GM21576 (cell line): ENCODE measurements around the gene UBE2S.

ENCODE experiments used
- ATAC-seq: cut with Tn5 transposase; IDR thresholded peaks from one replicate; pipeline ENCODE4 v1.9.1; 2021; ENCODE audit warnings: mild to moderate bottlenecking, moderate library complexity; ENCODE audit not compliant: unreplicated experiment

UBE2S gene

GRCh38 chr19:55366790-55367189 lies 40.8 kb downstream of the UBE2S start:
- no peak for ATAC-seq

- no peak for ATAC-seq
These were observed 41.6 kb downstream of the UBE2S start for GRCh38 chr19:55365964-55366363.

GRCh38 chr19:55365245-55365644 lies 42.3 kb downstream of the UBE2S start:
- ATAC-seq: no peak

- ATAC-seq: no peak
These were observed 44.4 kb downstream of the UBE2S start, which contains the start of gene GARIN5B for GRCh38 chr19:55362990-55363716. GARIN5B (minus strand) TSS chr19:55363260; CDS start chr19:55363066, 194 bp downstream.

GRCh38 chr19:55362174-55362989 lies 45.2 kb downstream of the UBE2S start:
- ATAC-seq: no peak

- ATAC-seq: no peak
These were observed 46.7 kb downstream of the UBE2S start for GRCh38 chr19:55360902-55361301.

- no peak for ATAC-seq
These were observed 48.4 kb downstream of the UBE2S start for GRCh38 chr19:55358943-55359908.

GRCh38 chr19:55358493-55358892 lies 49.1 kb downstream of the UBE2S start:
- no peak for ATAC-seq

GRCh38 chr19:55355213-55355821 lies 52.3 kb downstream of the UBE2S start:
- ATAC-seq: no peak

- no peak for ATAC-seq
These were observed 52.8 kb downstream of the UBE2S start, which contains the start of gene COX6B2 for GRCh38 chr19:55354698-55355212. COX6B2 (minus strand) TSS chr19:55354719; CDS start chr19:55354521, 198 bp downstream.

GRCh38 chr19:55353803-55354697 lies 53.5 kb downstream of the UBE2S start:
- no peak for ATAC-seq

- ATAC-seq: no peak
These were observed 54.2 kb downstream of the UBE2S start for GRCh38 chr19:55353356-55353802.

- no peak for ATAC-seq
These were observed 54.9 kb downstream of the UBE2S start for GRCh38 chr19:55352549-55353145.

GRCh38 chr19:55352040-55352439 lies 55.5 kb downstream of the UBE2S start:
- ATAC-seq: no peak

- no peak for ATAC-seq
These were observed 56.8 kb downstream of the UBE2S start for GRCh38 chr19:55350620-55351315.
